ENCODE measurements around the gene ELN.

ELN gene

GRCh38 chr7:73987298-73987697 is 40.7 kb upstream of the ELN start:
- TF ChIP-seq SPI1 (IDR thresholded peaks at IDR 0.05; ENCODE audit: low read depth, low read length): no peak
- FAIRE-seq (no peak), DNase-seq (ENCODE audit: insufficient read length, low spot score) (no peak)

GRCh38 chr7:73988197-73988596 is 39.8 kb upstream of the ELN start:
- no peak for FAIRE-seq
- TF ChIP-seq SPI1 (IDR thresholded peaks at IDR 0.05; ENCODE audit: low read depth, low read length): no peak
- DNase-seq (ENCODE audit: insufficient read length, low spot score): no peak

- TF ChIP-seq POU2F2 (IDR thresholded peaks at IDR 0.05; ENCODE audit: low read depth, low read length) (no peak), SPI1 (IDR thresholded peaks at IDR 0.05; ENCODE audit: low read depth, low read length) (no peak), TAF1 (IDR thresholded peaks at IDR 0.05; ENCODE audit: low read depth, low read length) (no peak), POLR2AphosphoS5 (IDR thresholded peaks at IDR 0.05; ENCODE audit: low read depth, low read length) (no peak), PAX5 (IDR thresholded peaks at IDR 0.05; ENCODE audit: insufficient read depth, low read length, severe bottlenecking) (no peak), POLR2A (IDR thresholded peaks at IDR 0.05; ENCODE audit: low read depth, low read length) (no peak)
- FAIRE-seq (no peak), DNase-seq (ENCODE audit: insufficient read length, low spot score) (no peak)
These were observed 36.4 kb upstream of the ELN start for GRCh38 chr7:73991522-73992100.

GRCh38 chr7:73992101-73992562 is 35.8 kb upstream of the ELN start:
- FAIRE-seq (no peak), DNase-seq (ENCODE audit: insufficient read length, low spot score) (no peak)
- TF ChIP-seq PAX5 (IDR thresholded peaks at IDR 0.05; ENCODE audit: insufficient read depth, low read length, severe bottlenecking) (no peak), SPI1 (IDR thresholded peaks at IDR 0.05; ENCODE audit: low read depth, low read length) (no peak), POU2F2 (IDR thresholded peaks at IDR 0.05; ENCODE audit: low read depth, low read length) (no peak), POLR2AphosphoS5 (IDR thresholded peaks at IDR 0.05; ENCODE audit: low read depth, low read length) (no peak), TAF1 (IDR thresholded peaks at IDR 0.05; ENCODE audit: low read depth, low read length) (no peak), POLR2A (IDR thresholded peaks at IDR 0.05; ENCODE audit: low read depth, low read length) (no peak)

GRCh38 chr7:73994023-73994422 is 34.0 kb upstream of the ELN start:
- DNase-seq (ENCODE audit: insufficient read length, low spot score) (no peak), FAIRE-seq (no peak)
- no peak for TF ChIP-seq TAF1 (IDR thresholded peaks at IDR 0.05; ENCODE audit: low read depth, low read length)
- TF ChIP-seq POLR2A (IDR thresholded peaks at IDR 0.05; ENCODE audit: low read depth, low read length): no peak
- no peak for TF ChIP-seq POU2F2 (IDR thresholded peaks at IDR 0.05; ENCODE audit: low read depth, low read length)
- no peak for TF ChIP-seq SPI1 (IDR thresholded peaks at IDR 0.05; ENCODE audit: low read depth, low read length)
- TF ChIP-seq PAX5 (IDR thresholded peaks at IDR 0.05; ENCODE audit: insufficient read depth, low read length, severe bottlenecking): no peak
- TF ChIP-seq POLR2AphosphoS5 (IDR thresholded peaks at IDR 0.05; ENCODE audit: low read depth, low read length): no peak

- FAIRE-seq (no peak), DNase-seq (ENCODE audit: insufficient read length, low spot score) (no peak)
- TF ChIP-seq POU2F2 (IDR thresholded peaks at IDR 0.05; ENCODE audit: low read depth, low read length) (no peak), POLR2AphosphoS5 (IDR thresholded peaks at IDR 0.05; ENCODE audit: low read depth, low read length) (no peak), SPI1 (IDR thresholded peaks at IDR 0.05; ENCODE audit: low read depth, low read length) (no peak), PAX5 (IDR thresholded peaks at IDR 0.05; ENCODE audit: insufficient read depth, low read length, severe bottlenecking) (no peak), TAF1 (IDR thresholded peaks at IDR 0.05; ENCODE audit: low read depth, low read length) (no peak)
These were observed 33.2 kb upstream of the ELN start for GRCh38 chr7:73994761-73995160.

GRCh38 chr7:73995330-73995729 is 32.6 kb upstream of the ELN start:
- DNase-seq (ENCODE audit: insufficient read length, low spot score): no peak
- no peak for TF ChIP-seq POLR2A (IDR thresholded peaks at IDR 0.05; ENCODE audit: low read depth, low read length)
- TF ChIP-seq SPI1 (IDR thresholded peaks at IDR 0.05; ENCODE audit: low read depth, low read length): no peak
- no peak for TF ChIP-seq POU2F2 (IDR thresholded peaks at IDR 0.05; ENCODE audit: low read depth, low read length)
- no peak for TF ChIP-seq TAF1 (IDR thresholded peaks at IDR 0.05; ENCODE audit: low read depth, low read length)
- TF ChIP-seq POLR2AphosphoS5 (IDR thresholded peaks at IDR 0.05; ENCODE audit: low read depth, low read length): no peak
- no peak for TF ChIP-seq PAX5 (IDR thresholded peaks at IDR 0.05; ENCODE audit: insufficient read depth, low read length, severe bottlenecking)
- no peak for FAIRE-seq

GRCh38 chr7:73995821-73996511 is 32.0 kb upstream of the ELN start:
- TF ChIP-seq SPI1 (IDR thresholded peaks at IDR 0.05; ENCODE audit: low read depth, low read length): no peak
- no peak for TF ChIP-seq POU2F2 (IDR thresholded peaks at IDR 0.05; ENCODE audit: low read depth, low read length)
- TF ChIP-seq TAF1 (IDR thresholded peaks at IDR 0.05; ENCODE audit: low read depth, low read length): no peak
- no peak for TF ChIP-seq POLR2AphosphoS5 (IDR thresholded peaks at IDR 0.05; ENCODE audit: low read depth, low read length)
- TF ChIP-seq POLR2A (IDR thresholded peaks at IDR 0.05; ENCODE audit: low read depth, low read length): no peak
- no peak for TF ChIP-seq PAX5 (IDR thresholded peaks at IDR 0.05; ENCODE audit: insufficient read depth, low read length, severe bottlenecking)
- FAIRE-seq (no peak), DNase-seq (ENCODE audit: insufficient read length, low spot score) (no peak)

GRCh38 chr7:73997056-73997455 is 30.9 kb upstream of the ELN start:
- DNase-seq (ENCODE audit: insufficient read length, low spot score) (no peak), FAIRE-seq (no peak)
- TF ChIP-seq POLR2AphosphoS5 (IDR thresholded peaks at IDR 0.05; ENCODE audit: low read depth, low read length) (no peak), POU2F2 (IDR thresholded peaks at IDR 0.05; ENCODE audit: low read depth, low read length) (no peak)

GRCh38 chr7:73999664-74000435 is 28.1 kb upstream of the ELN start:
- FAIRE-seq: no peak
- no peak for TF ChIP-seq SPI1 (IDR thresholded peaks at IDR 0.05; ENCODE audit: low read depth, low read length)
- TF ChIP-seq PAX5 (IDR thresholded peaks at IDR 0.05; ENCODE audit: insufficient read depth, low read length, severe bottlenecking): no peak
- TF ChIP-seq POLR2AphosphoS5 (IDR thresholded peaks at IDR 0.05; ENCODE audit: low read depth, low read length): no peak
- TF ChIP-seq POLR2A (IDR thresholded peaks at IDR 0.05; ENCODE audit: low read depth, low read length): no peak
- no peak for TF ChIP-seq POU2F2 (IDR thresholded peaks at IDR 0.05; ENCODE audit: low read depth, low read length)
- TF ChIP-seq TAF1 (IDR thresholded peaks at IDR 0.05; ENCODE audit: low read depth, low read length): no peak
- no peak for DNase-seq (ENCODE audit: insufficient read length, low spot score)
